Activated naive CD8-positive, alpha-beta T cell treated with anti-CD3 and anti-CD28 coated beads, Interleukin-2, amount 10 ng/mL, durations not matched to agents 7 days and 5 days (primary cell): ENCODE results near the gene SPEN. TPM values are rescaled to one million over a fixed set of nuclear protein-coding genes. Genes with fewer than 3 reads are reported as not detected.
"Not testable (repeated sequence)": the region's sequence is repeated elsewhere in the genome, so short reads cannot be mapped to it uniquely, and the experiment has no call there.

Experiments used
- ATAC-seq: fragments of 150-1000 bp; cut with Tn5 transposase; one replicate; pipeline ENCODE4 v1.10.0; 2021; ENCODE audit warnings: low read depth, moderate library complexity
- POLR2A ChIA-PET: fragments of 350-600 bp; sonication (Branson Sonifier 250); formaldehyde crosslinking; loops from one replicate; lab custom pipeline; 2021; ENCODE audit warnings: antibody characterized with exemption; lab: Charles Lee
- DNase-seq: peaks from one replicate; pipeline ENCODE4 v3.0.0; 2021
- H3K27ac Mint-ChIP-seq: one replicate; pipeline ENCODE4 v1.8.0; 2022; ENCODE audit warnings: mild to moderate bottlenecking, mixed read lengths
- H3K27me3 Mint-ChIP-seq: one replicate; pipeline ENCODE4 v1.8.0; 2022; ENCODE audit warnings: mild to moderate bottlenecking, moderate library complexity, mixed read lengths
- H3K36me3 Mint-ChIP-seq: one replicate; pipeline ENCODE4 v1.8.0; 2021; ENCODE audit warnings: mild to moderate bottlenecking, mixed read lengths
- H3K4me1 Mint-ChIP-seq: one replicate; pipeline ENCODE4 v1.8.0; 2021; ENCODE audit warnings: mixed read lengths
- H3K4me3 Mint-ChIP-seq: one replicate; pipeline ENCODE4 v1.8.0; 2022; ENCODE audit warnings: mild to moderate bottlenecking, moderate library complexity, mixed read lengths
- H3K9me3 Mint-ChIP-seq: one replicate; pipeline ENCODE4 v1.8.0; 2021; ENCODE audit warnings: mixed read lengths
- total RNA-seq, 2 experiments: library from RNA; stranded (reverse); gene quantifications; one replicate each; pipeline ENCODE4 v1.2.3, GENCODE V29; 2021

SPEN gene
- total RNA-seq, 2 experiments from 2014 or later, result 68.8 to 69.8 TPM

DNA sequence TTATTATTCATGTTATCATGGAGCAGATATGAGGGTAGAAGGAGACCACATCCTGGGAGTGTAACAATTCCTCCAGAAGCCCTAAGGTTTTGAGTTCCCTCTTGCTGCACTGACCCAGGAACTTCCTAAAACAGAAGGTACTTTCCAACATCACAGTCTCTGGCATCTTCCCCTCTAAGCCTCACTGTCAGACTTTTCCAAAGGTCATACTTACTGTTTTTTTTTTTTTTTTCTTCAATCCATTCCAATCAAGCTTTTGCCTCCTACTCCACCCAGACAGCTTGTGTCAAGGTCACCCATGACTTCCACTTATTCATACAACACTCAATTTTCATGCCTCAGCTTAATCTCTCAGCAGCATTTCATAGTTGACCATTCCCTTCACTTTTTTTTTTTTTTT is 21.7 kb upstream of the SPEN start:
- H3K27ac Mint-ChIP-seq, result no peak overlapping the region
- H3K36me3 Mint-ChIP-seq, result no peaks in the 10 kb centered on the region
- H3K9me3 Mint-ChIP-seq, result no peaks in the 10 kb centered on the region
- DNase-seq (no peak), ATAC-seq (no peak)
- H3K4me3 Mint-ChIP-seq, result no peak overlapping the region
- H3K4me1 Mint-ChIP-seq, result peaks cover 18% of the 10 kb centered on the region
- no peaks in the 10 kb centered on the region for H3K27me3 Mint-ChIP-seq
- POLR2A ChIA-PET, result no interaction called here

DNA sequence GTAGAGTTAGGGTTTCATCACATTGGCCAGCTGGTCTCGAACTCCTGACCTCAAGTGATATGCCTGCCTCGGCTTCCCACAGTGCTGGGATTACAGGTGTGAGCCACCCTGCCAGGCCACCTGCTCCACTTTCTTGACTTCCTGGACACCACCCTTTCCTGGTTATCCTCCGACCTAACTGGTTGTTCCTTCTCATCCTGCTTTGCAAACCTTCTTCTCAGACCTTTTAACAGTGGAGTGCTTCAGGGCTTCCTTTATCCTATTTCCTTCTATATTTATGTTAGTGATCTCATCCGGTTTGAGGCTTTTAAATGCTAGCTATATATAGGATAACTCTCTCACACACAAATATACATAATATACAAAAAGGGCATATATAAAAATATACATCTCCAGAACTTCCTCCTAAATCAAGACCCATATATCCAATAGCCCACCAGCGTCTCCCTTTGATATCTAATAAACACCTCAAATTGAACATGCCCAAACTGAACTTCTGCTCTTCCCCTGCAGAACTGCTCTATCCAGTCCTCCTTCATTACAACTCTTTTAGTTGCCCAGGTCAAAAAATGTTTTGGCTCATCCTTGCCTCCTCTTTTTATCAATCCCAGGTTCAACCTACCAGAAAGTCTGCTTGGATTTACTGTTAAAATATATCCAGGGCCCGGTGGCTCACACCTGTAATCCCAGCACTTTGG is 20.5 kb upstream of the SPEN start:
- ATAC-seq (no peak), DNase-seq (no peak)
- Mint-ChIP-seq H3K4me3 (no peak overlapping the region), H3K27ac (no peak overlapping the region), H3K27me3 (no peaks in the 10 kb centered on the region), H3K4me1 (peaks cover 23% of the 10 kb centered on the region), H3K9me3 (no peaks in the 10 kb centered on the region), H3K36me3 (peaks cover 4% of the 10 kb centered on the region)
- POLR2A ChIA-PET, result interaction anchor here (0.6 kb wide), 1 partner anchor 177 kb away, joined by 3 read pairs; the partner anchor contains the start of gene SRARP

DNA sequence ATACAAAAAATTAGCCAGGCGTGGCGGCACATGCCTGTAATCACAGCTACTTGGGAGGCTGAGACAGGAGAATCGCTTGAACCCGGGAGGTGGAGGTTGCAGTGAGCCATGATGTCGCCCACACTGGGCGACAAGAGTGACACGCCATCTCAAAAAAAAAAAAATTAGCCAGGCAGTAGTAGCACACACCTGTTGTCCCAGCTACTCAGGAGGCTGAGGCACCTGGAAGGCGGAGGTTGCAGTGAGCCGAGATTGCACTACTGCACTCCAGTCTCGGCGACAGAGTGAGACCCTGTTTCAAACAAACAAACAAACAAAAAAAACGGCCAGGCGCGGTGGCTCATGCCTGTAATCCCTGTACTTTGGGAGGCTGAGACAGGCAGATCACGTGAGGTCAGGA is 19.9 kb upstream of the SPEN start:
- not testable (repeated sequence) for ATAC-seq, H3K9me3 Mint-ChIP-seq, H3K27me3 Mint-ChIP-seq, H3K4me3 Mint-ChIP-seq, H3K36me3 Mint-ChIP-seq, H3K27ac Mint-ChIP-seq, DNase-seq
- POLR2A ChIA-PET, result interaction anchor here (0.6 kb wide), 1 partner anchor 177 kb away, joined by 3 read pairs; the partner anchor contains the start of gene SRARP
- H3K4me1 Mint-ChIP-seq, result peaks cover 22% of the 10 kb centered on the region

DNA sequence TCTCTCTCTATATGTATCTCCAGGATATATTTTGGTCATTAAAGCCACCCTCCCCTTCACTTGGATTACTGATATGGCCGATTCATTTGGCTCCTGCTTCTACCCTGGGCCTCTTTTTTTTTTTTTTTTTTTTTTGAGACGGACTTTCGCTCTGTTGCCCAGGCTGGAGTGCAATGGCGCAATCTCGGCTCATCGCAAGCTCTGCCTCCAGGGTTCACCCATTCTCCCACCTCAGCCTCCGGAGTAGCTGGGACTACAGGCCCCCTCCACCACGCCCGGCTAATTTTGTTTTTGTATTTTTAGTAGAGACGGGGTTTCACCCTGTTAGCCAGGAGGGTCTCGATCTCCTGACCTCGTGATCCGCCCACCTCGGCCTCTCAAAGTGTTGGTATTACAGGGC is 18.6 kb upstream of the SPEN start:
- POLR2A ChIA-PET, H3K27ac Mint-ChIP-seq, H3K9me3 Mint-ChIP-seq, DNase-seq, H3K4me3 Mint-ChIP-seq, H3K27me3 Mint-ChIP-seq, H3K36me3 Mint-ChIP-seq, ATAC-seq: not testable (repeated sequence)
- H3K4me1 Mint-ChIP-seq, result peaks cover 26% of the 10 kb centered on the region

DNA sequence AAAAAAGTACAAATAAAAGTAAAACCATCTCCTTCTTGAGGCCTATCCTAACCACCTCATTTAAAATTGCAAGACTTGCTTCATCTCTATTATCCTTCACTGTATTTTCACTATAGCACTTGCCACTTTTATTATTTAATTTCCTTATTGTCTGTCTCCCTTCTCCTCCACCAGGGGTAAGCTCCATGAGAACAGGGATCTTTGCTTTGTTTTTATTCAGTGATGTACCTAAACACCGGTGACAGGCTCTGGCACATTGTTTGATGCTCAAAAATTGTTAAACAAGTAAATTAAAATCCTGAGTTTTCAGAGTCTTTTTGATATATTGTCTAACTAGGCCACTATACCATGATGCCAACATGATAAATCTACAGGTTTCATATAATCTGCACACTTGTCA is 17.2 kb upstream of the SPEN start:
- H3K4me1 Mint-ChIP-seq, result peaks cover 29% of the 10 kb centered on the region
- H3K27ac Mint-ChIP-seq, result no peak overlapping the region
- peaks cover 7% of the 10 kb centered on the region for H3K36me3 Mint-ChIP-seq
- DNase-seq, result no peak
- no peaks in the 10 kb centered on the region for H3K27me3 Mint-ChIP-seq
- H3K9me3 Mint-ChIP-seq, result no peaks in the 10 kb centered on the region
- POLR2A ChIA-PET, result interaction anchor here (5.8 kb wide), 1 partner anchor 18 kb away, joined by 159 read pairs; the partner anchor contains the start of gene SPEN
- no peak for ATAC-seq
- H3K4me3 Mint-ChIP-seq, result no peak overlapping the region

DNA sequence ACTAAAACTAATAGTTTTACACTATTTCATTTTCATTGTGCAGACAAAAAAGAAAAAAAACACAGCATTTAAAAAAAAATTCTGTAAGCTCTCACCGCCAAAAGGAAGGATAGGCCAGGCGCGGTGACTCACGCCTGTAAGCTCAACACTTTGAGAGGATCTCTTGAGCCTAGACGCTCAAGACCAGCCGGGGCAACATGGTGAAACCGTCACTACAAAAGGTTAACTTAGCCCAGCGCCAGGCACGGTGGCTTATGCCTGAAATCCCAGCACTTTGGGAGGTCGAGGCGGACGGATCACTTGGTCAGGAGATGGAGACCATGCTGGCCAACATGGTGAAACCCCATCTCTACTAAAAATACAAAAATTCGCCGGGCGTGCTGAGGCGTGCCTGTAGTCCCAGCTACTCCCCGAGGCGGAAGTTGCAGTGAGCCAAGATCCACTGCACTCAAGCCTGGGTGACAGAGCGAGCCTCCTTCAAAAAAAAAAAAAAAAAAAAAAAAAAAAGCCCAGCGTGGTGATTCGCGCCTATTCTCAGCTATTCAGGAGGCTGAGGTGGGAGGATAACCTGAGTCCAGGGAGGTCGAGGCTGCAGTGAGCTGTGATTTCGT is 14.3 kb upstream of the SPEN start:
- peak overlapping the region; percentile 99 for H3K27ac Mint-ChIP-seq
- peak; percentile 10 for ATAC-seq
- H3K4me3 Mint-ChIP-seq, result peak overlapping the region; percentile 93
- peak; percentile 54 for DNase-seq
- peaks cover 41% of the 10 kb centered on the region for H3K4me1 Mint-ChIP-seq
- no peaks in the 10 kb centered on the region for H3K27me3 Mint-ChIP-seq
- H3K9me3 Mint-ChIP-seq, result no peaks in the 10 kb centered on the region
- H3K36me3 Mint-ChIP-seq, result peaks cover 7% of the 10 kb centered on the region
- POLR2A ChIA-PET, result interaction anchor here (0.6 to 5.8 kb wide), 20 partner anchors 9 to 866 kb away, joined by 3 to 159 read pairs (median 4); partner anchors contain the start of genes DNAJC16, SPEN, UQCRHL and ZBTB17

DNA sequence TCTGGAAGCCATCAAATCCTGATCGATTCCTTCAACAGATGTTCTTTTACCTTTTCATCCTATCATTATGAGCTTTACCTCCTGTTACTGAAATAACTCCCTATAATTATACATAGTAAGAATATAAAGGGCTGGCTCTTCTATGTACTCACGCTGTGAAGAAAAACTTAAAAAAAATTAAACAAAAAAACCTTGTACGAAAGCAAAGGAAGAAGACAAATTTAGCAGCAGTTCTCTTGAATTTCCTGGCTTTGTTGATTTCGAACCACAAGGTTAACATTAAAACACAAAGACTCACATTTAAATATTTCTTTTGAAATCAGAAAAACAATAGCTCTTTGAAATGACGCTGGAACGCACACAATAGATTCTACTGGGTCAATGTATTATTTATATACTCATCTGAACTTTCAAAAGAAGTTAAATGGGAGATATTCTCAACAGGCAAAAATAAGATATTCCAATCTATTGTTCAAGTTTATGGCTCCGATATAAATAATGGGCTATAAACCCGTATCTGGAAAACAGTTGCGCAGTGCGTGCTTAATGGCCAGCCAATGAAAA is 13.6 kb upstream of the SPEN start:
- H3K27ac Mint-ChIP-seq, result peak overlapping the region; percentile 99
- no peaks in the 10 kb centered on the region for H3K27me3 Mint-ChIP-seq
- POLR2A ChIA-PET, result interaction anchor here (0.6 to 5.8 kb wide), 19 partner anchors 8 to 866 kb away, joined by 3 to 159 read pairs (median 4); partner anchors contain the start of genes DNAJC16, SPEN, UQCRHL and ZBTB17
- H3K4me3 Mint-ChIP-seq, result peak overlapping the region; percentile 93
- H3K4me1 Mint-ChIP-seq, result peaks cover 41% of the 10 kb centered on the region
- no peaks in the 10 kb centered on the region for H3K9me3 Mint-ChIP-seq
- DNase-seq (no peak), ATAC-seq (no peak)
- H3K36me3 Mint-ChIP-seq, result peaks cover 7% of the 10 kb centered on the region

DNA sequence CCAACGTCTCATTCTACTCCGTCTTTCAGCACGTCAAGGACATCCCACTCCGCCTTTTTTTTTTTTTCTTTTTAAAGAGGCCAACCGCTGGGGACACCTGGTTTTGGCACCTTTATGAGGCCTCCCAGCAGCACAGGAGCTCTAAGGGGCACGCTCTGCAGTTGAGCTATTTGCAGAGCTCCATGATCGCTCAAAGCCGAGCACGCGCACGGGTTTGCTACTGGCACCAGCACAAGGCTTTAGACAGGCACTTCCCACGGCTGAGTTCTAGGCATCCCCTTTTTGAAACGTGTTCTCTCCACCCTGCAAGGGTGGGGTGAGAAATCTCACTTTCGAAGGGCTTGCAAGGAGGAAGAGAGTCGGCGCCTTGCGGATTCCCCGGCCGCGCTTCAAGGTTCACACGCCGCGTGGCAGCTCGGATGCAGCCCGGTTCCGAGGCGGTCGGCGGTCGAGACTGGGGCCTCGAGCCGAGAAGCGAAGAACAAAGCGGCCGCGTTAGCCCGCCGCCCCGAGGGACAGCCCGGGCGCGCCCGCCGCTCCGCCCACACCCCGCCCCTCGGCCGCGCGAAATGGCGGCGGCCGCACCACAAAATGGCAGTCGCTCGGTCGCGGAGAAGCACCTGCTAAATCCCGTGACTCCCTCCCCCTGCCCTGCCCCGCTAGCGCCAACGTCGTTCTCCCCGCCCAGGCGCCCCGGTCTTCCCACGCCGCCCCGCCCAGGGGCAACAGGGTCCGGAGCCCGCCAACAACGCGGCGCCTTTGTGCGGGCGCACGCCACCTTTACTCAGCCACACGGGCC is 12.9 kb upstream of the SPEN start:
- Mint-ChIP-seq H3K36me3 (peaks cover 7% of the 10 kb centered on the region), H3K4me1 (peaks cover 37% of the 10 kb centered on the region), H3K27me3 (no peaks in the 10 kb centered on the region), H3K9me3 (no peaks in the 10 kb centered on the region), H3K4me3 (peak overlapping the region; percentile 93), H3K27ac (peak overlapping the region; percentile 99)
- ATAC-seq (peak; percentile 51), DNase-seq (peak; percentile 91)
- POLR2A ChIA-PET, result interaction anchor here (0.5 to 5.8 kb wide), 14 partner anchors 8 to 865 kb away, joined by 3 to 159 read pairs (median 5); partner anchors contain the start of genes DNAJC16 and SPEN

DNA sequence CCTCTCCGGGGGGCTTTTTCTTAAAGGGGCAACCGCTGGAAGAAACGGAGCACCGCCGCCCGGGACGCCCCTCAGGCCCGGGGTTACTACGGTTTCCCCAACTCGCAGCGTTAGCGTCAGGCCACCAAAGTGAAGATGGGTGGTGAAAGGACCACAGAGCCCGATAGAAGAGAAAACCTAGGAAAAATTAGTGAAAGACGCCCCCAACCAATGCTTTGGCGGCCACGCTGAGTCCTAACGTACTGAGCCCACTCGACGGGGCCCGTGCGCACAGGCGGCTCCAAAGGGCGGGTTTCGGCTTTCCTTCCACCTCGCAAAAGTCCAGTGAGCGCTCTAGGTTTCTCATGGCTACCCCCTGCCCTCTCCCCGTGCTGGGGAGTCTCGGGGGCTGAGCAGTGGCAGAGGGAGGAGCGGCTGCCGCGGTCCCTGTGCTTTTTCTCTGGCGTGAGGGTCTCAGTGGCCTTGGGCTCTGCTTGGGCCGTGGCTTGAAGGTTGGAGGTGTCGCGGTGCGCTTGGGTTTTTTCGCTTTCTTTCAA is 12.2 kb upstream of the SPEN start:
- H3K36me3 Mint-ChIP-seq, result peaks cover 7% of the 10 kb centered on the region
- ATAC-seq, result peak; percentile 15
- no peak for DNase-seq
- H3K9me3 Mint-ChIP-seq, result no peaks in the 10 kb centered on the region
- H3K4me3 Mint-ChIP-seq, result peak overlapping the region; percentile 93
- POLR2A ChIA-PET, result interaction anchor here (1.0 to 5.8 kb wide), 4 partner anchors 9 to 13 kb away, joined by 5 to 159 read pairs (median 61); partner anchors contain the start of gene SPEN
- no peaks in the 10 kb centered on the region for H3K27me3 Mint-ChIP-seq
- peaks cover 31% of the 10 kb centered on the region for H3K4me1 Mint-ChIP-seq
- peak overlapping the region; percentile 99 for H3K27ac Mint-ChIP-seq

DNA sequence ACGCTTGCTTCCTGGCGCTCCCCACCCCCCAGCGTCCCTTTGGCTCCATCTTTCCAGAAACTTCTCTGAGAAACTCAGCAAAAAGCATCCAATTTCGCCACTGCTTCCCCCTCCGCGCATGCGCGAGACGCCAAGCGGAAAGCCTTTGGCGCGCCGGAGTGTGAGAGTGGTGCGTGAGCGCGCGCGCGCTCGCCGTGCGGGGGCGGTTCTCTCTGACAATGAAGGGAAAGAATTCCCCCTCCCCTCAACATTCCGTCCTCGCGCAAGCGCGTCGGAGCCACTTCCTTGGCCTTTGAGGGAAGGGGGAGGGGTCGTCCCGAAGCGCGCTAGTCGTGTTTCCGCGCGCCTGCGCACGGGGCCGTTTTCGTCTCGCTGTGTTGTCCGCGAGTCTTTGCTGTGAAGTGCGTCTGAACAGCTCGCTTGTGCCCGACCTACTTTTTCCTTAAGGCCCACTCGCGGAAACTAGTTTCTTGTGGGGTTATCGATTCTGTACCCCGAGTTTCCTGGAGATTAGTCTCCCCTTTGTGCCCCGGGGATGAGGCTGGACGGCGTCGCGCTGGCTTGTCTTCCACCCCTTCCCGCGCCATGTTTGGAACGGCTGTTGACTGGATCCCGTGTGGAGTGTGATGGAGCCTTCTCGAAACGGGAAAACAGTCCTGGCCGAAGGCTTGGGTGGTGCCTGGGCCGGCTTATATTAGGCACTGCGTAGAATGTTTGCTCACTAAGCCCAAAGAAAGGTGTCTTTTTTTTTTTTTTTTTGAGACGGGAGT is 11.6 kb upstream of the SPEN start:
- DNase-seq, result peak; percentile 99
- peak; percentile 64 for ATAC-seq
- peak overlapping the region; percentile 99 for H3K27ac Mint-ChIP-seq
- H3K4me1 Mint-ChIP-seq, result peaks cover 24% of the 10 kb centered on the region
- H3K4me3 Mint-ChIP-seq, result peak overlapping the region; percentile 93
- no peaks in the 10 kb centered on the region for H3K27me3 Mint-ChIP-seq
- POLR2A ChIA-PET, result interaction anchor here (0.7 to 4.2 kb wide), 5 partner anchors 8 to 140 kb away, joined by 3 to 105 read pairs (median 3); partner anchors contain the start of genes SPEN and ZBTB17
- peaks cover 7% of the 10 kb centered on the region for H3K36me3 Mint-ChIP-seq
- no peaks in the 10 kb centered on the region for H3K9me3 Mint-ChIP-seq

DNA sequence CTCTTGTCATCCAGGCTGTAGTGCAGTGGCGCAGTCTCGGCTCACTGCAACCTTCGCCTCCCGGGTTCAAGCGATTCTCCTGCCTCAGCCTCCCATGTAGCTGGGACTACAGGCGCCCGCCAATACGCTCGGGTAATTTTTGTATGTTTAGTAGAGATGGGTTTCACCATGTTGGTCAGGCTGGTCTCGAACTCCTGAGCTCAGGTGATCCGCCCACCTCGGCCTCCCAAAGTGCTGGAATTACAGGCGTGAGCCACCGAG is 11.1 kb upstream of the SPEN start:
- H3K27me3 Mint-ChIP-seq, DNase-seq, H3K36me3 Mint-ChIP-seq, H3K9me3 Mint-ChIP-seq, ATAC-seq: not testable (repeated sequence)
- Mint-ChIP-seq H3K27ac (peak overlapping the region; percentile 99), H3K4me1 (peaks cover 24% of the 10 kb centered on the region), H3K4me3 (peak overlapping the region; percentile 93)
- POLR2A ChIA-PET, result interaction anchor here (0.7 to 4.2 kb wide), 6 partner anchors 8 to 140 kb away, joined by 3 to 105 read pairs (median 4); partner anchors contain the start of genes SPEN and ZBTB17
